WTC11 (cell line): Measurements from ENCODE around the gene LDAH. TPM values are rescaled to one million over a fixed set of nuclear protein-coding genes. Genes with fewer than 3 reads are reported as not detected.

ENCODE experiments used
- ATAC-seq: fragments of 200-7000 bp; cut with Tn5 transposase; 2 replicates; pipeline ENCODE4 v1.10.0; 2021; ENCODE audit warnings: mild to moderate bottlenecking, moderate library complexity
- CTCF ChIA-PET: fragments of 300-600 bp; sonication (Branson Sonifier 250); formaldehyde crosslinking; loops from one replicate; lab custom pipeline; 2021; ENCODE audit warnings: antibody characterized with exemption; lab: Charles Lee
- POLR2A ChIA-PET: fragments of 350-600 bp; sonication (Branson Sonifier 250); formaldehyde crosslinking; loops from one replicate; lab custom pipeline; 2021; ENCODE audit warnings: antibody characterized with exemption; lab: Charles Lee
- DNase-seq: peaks from one replicate; pipeline ENCODE4 v3.0.0; 2021; ENCODE audit warnings: low spot score
- H3K27ac Mint-ChIP-seq: 2 replicates; pipeline ENCODE4 v1.8.0; 2021; ENCODE audit warnings: mixed read lengths
- H3K27me3 Mint-ChIP-seq: 2 replicates; pipeline ENCODE4 v1.8.0; 2021; ENCODE audit warnings: low read depth, mild to moderate bottlenecking, moderate library complexity, mixed read lengths
- H3K36me3 Mint-ChIP-seq: 2 replicates; pipeline ENCODE4 v1.8.0; 2021; ENCODE audit warnings: mixed read lengths
- H3K4me1 Mint-ChIP-seq: 2 replicates; pipeline ENCODE4 v1.8.0; 2022; ENCODE audit warnings: mixed read lengths
- H3K4me3 Mint-ChIP-seq: 2 replicates; pipeline ENCODE4 v1.8.0; 2021; ENCODE audit warnings: mild to moderate bottlenecking, moderate library complexity, mixed read lengths
- H3K9me3 Mint-ChIP-seq: 2 replicates; pipeline ENCODE4 v1.8.0; 2021; ENCODE audit warnings: mixed read lengths
- FOXK1 ChIP-seq: sonication (generic); formaldehyde crosslinking; IDR thresholded peaks from 2 replicates; pipeline ENCODE4 v1.8.0; 2022; ENCODE audit warnings: mild to moderate bottlenecking, moderate library complexity, missing genetic modification reagents
- MXD4 ChIP-seq: fragments of 250-450 bp; sonication (Bioruptor Pico); IDR thresholded peaks from 2 replicates; pipeline ENCODE4 v1.8.0; 2021; ENCODE audit warnings: mild to moderate bottlenecking, moderate library complexity, borderline replicate concordance
- MYBL2 ChIP-seq: sonication (generic); formaldehyde crosslinking; IDR thresholded peaks from 2 replicates; pipeline ENCODE4 v1.8.1; 2023; ENCODE audit warnings: mild to moderate bottlenecking, moderate library complexity, missing genetic modification reagents
- NFATC4 ChIP-seq: fragments of 250-450 bp; sonication (Bioruptor Pico); IDR thresholded peaks from 2 replicates; pipeline ENCODE4 v1.9.0; 2021; ENCODE audit warnings: mild to moderate bottlenecking
- NR1H2 ChIP-seq: sonication (generic); formaldehyde crosslinking; IDR thresholded peaks from 2 replicates; pipeline ENCODE4 v1.9.0; 2021; ENCODE audit warnings: mild to moderate bottlenecking, moderate library complexity, missing genetic modification reagents
- NR2C2 ChIP-seq: sonication (generic); formaldehyde crosslinking; IDR thresholded peaks from 2 replicates; pipeline ENCODE4 v1.8.0; 2022; ENCODE audit warnings: mild to moderate bottlenecking, missing genetic modification reagents
- NR3C1 ChIP-seq: sonication (generic); formaldehyde crosslinking; conservative IDR thresholded peaks from 2 replicates; pipeline ENCODE4 v1.8.1; 2023; ENCODE audit warnings: low read depth, mild to moderate bottlenecking, missing genetic modification reagents
- RELA ChIP-seq: sonication (generic); formaldehyde crosslinking; IDR thresholded peaks from 2 replicates; pipeline ENCODE4 v1.8.1; 2022; ENCODE audit warnings: missing genetic modification reagents, mild to moderate bottlenecking, borderline replicate concordance
- SMAD3 ChIP-seq: sonication (generic); formaldehyde crosslinking; IDR thresholded peaks from 2 replicates; pipeline ENCODE4 v1.8.0; 2022; ENCODE audit warnings: missing genetic modification reagents, mild to moderate bottlenecking, borderline replicate concordance
- TCF7 ChIP-seq: sonication (generic); formaldehyde crosslinking; IDR thresholded peaks from 2 replicates; pipeline ENCODE4 v1.8.0; 2022; ENCODE audit warnings: mild to moderate bottlenecking, low read depth, missing genetic modification reagents, moderate library complexity
- total RNA-seq: library from RNA; stranded (reverse); gene quantifications from 3 replicates; pipeline ENCODE4 v1.2.3, GENCODE V29; 2021
- TF ChIP-seq, protein P1 (sequence below): fragments of 250-450 bp; sonication (Bioruptor Pico); IDR thresholded peaks from 2 replicates; pipeline ENCODE4 v1.9.0; 2021; ENCODE audit warnings: mild to moderate bottlenecking
- TF ChIP-seq, protein P2 (sequence below): fragments of 250-450 bp; sonication (Bioruptor Pico); IDR thresholded peaks from 2 replicates; pipeline ENCODE4 v2.1.2; 2022; ENCODE audit warnings: mild to moderate bottlenecking, moderate library complexity
- TF ChIP-seq, protein P3 (sequence below): sonication (generic); formaldehyde crosslinking; IDR thresholded peaks from 2 replicates; pipeline ENCODE4 v1.8.1; 2023; ENCODE audit warnings: mild to moderate bottlenecking, missing genetic modification reagents, borderline replicate concordance
- TF ChIP-seq, protein P4 (sequence below): sonication (generic); formaldehyde crosslinking; IDR thresholded peaks from 2 replicates; pipeline ENCODE4 v1.8.0; 2023; ENCODE audit warnings: missing genetic modification reagents, mild to moderate bottlenecking, borderline replicate concordance
- TF ChIP-seq, protein P5 (sequence below): sonication (generic); formaldehyde crosslinking; IDR thresholded peaks from 2 replicates; pipeline ENCODE4 v1.8.0; 2022; ENCODE audit warnings: mild to moderate bottlenecking, missing genetic modification reagents
- TF ChIP-seq, protein P6 (sequence below): sonication (generic); formaldehyde crosslinking; conservative IDR thresholded peaks from 2 replicates; pipeline ENCODE4 v1.8.1; 2022; ENCODE audit warnings: mild to moderate bottlenecking, missing genetic modification reagents
- TF ChIP-seq, protein P7 (sequence below): sonication (generic); formaldehyde crosslinking; IDR thresholded peaks from 2 replicates; pipeline ENCODE4 v1.8.1; 2022; ENCODE audit warnings: low read depth, missing genetic modification reagents, borderline replicate concordance
- TF ChIP-seq, protein P8 (sequence below): fragments of 250-450 bp; sonication (Bioruptor Pico); conservative IDR thresholded peaks from 2 replicates; pipeline ENCODE4 v1.9.0; 2021; ENCODE audit warnings: mild to moderate bottlenecking

LDAH gene
- total RNA-seq, 1 experiment from 2014 or later: 20.5 TPM

DNA sequence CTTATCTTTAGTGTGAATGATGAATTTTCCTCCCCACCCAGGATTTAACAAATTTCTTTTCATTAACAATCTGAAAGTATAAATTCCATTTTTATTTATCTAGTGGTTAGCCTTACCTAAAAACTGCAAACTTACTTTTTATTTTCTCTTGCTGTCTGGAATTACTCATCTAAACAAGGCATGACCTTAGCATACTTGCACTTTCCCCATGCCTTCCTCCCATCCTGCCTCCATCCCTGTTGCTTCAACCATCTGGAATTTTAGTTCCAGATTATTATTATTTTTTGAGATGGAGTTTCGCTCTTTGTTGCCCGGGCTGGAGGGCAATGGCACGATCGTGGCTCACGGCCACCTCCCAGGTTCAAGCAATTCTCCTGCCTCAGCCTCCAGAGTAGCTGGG is 120.3 kb downstream of the LDAH start:
- POLR2A ChIA-PET: no interaction called here
- Mint-ChIP-seq H3K27me3 (no peaks in the 10 kb centered on the region), H3K4me1 (peaks cover 4% of the 10 kb centered on the region), H3K27ac (no peak overlapping the region), H3K36me3 (no peaks in the 10 kb centered on the region)
- DNase-seq: no peak
- TF ChIP-seq, protein P1, sequence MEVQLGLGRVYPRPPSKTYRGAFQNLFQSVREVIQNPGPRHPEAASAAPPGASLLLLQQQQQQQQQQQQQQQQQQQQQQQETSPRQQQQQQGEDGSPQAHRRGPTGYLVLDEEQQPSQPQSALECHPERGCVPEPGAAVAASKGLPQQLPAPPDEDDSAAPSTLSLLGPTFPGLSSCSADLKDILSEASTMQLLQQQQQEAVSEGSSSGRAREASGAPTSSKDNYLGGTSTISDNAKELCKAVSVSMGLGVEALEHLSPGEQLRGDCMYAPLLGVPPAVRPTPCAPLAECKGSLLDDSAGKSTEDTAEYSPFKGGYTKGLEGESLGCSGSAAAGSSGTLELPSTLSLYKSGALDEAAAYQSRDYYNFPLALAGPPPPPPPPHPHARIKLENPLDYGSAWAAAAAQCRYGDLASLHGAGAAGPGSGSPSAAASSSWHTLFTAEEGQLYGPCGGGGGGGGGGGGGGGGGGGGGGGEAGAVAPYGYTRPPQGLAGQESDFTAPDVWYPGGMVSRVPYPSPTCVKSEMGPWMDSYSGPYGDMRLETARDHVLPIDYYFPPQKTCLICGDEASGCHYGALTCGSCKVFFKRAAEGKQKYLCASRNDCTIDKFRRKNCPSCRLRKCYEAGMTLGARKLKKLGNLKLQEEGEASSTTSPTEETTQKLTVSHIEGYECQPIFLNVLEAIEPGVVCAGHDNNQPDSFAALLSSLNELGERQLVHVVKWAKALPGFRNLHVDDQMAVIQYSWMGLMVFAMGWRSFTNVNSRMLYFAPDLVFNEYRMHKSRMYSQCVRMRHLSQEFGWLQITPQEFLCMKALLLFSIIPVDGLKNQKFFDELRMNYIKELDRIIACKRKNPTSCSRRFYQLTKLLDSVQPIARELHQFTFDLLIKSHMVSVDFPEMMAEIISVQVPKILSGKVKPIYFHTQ (CRISPR knock-in tag): no peak
- TF ChIP-seq RELA (no peak), MYBL2 (CRISPR knock-in tag) (no peak), FOXK1 (CRISPR knock-in tag) (no peak), TCF7 (CRISPR knock-in tag) (no peak), MXD4 (CRISPR knock-in tag) (no peak), SMAD3 (CRISPR knock-in tag) (no peak), NFATC4 (no peak), NR3C1 (CRISPR knock-in tag) (no peak), NR1H2 (no peak), NR2C2 (CRISPR knock-in tag) (no peak)
- TF ChIP-seq, protein P2, sequence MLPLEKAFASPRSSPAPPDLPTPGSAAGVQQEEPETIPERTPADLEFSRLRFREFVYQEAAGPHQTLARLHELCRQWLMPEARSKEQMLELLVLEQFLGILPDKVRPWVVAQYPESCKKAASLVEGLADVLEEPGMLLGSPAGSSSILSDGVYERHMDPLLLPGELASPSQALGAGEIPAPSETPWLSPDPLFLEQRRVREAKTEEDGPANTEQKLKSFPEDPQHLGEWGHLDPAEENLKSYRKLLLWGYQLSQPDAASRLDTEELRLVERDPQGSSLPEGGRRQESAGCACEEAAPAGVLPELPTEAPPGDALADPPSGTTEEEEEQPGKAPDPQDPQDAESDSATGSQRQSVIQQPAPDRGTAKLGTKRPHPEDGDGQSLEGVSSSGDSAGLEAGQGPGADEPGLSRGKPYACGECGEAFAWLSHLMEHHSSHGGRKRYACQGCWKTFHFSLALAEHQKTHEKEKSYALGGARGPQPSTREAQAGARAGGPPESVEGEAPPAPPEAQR: no peak
- TF ChIP-seq, protein P3, sequence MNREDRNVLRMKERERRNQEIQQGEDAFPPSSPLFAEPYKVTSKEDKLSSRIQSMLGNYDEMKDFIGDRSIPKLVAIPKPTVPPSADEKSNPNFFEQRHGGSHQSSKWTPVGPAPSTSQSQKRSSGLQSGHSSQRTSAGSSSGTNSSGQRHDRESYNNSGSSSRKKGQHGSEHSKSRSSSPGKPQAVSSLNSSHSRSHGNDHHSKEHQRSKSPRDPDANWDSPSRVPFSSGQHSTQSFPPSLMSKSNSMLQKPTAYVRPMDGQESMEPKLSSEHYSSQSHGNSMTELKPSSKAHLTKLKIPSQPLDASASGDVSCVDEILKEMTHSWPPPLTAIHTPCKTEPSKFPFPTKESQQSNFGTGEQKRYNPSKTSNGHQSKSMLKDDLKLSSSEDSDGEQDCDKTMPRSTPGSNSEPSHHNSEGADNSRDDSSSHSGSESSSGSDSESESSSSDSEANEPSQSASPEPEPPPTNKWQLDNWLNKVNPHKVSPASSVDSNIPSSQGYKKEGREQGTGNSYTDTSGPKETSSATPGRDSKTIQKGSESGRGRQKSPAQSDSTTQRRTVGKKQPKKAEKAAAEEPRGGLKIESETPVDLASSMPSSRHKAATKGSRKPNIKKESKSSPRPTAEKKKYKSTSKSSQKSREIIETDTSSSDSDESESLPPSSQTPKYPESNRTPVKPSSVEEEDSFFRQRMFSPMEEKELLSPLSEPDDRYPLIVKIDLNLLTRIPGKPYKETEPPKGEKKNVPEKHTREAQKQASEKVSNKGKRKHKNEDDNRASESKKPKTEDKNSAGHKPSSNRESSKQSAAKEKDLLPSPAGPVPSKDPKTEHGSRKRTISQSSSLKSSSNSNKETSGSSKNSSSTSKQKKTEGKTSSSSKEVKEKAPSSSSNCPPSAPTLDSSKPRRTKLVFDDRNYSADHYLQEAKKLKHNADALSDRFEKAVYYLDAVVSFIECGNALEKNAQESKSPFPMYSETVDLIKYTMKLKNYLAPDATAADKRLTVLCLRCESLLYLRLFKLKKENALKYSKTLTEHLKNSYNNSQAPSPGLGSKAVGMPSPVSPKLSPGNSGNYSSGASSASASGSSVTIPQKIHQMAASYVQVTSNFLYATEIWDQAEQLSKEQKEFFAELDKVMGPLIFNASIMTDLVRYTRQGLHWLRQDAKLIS (CRISPR knock-in tag): no peak
- TF ChIP-seq, protein P4, sequence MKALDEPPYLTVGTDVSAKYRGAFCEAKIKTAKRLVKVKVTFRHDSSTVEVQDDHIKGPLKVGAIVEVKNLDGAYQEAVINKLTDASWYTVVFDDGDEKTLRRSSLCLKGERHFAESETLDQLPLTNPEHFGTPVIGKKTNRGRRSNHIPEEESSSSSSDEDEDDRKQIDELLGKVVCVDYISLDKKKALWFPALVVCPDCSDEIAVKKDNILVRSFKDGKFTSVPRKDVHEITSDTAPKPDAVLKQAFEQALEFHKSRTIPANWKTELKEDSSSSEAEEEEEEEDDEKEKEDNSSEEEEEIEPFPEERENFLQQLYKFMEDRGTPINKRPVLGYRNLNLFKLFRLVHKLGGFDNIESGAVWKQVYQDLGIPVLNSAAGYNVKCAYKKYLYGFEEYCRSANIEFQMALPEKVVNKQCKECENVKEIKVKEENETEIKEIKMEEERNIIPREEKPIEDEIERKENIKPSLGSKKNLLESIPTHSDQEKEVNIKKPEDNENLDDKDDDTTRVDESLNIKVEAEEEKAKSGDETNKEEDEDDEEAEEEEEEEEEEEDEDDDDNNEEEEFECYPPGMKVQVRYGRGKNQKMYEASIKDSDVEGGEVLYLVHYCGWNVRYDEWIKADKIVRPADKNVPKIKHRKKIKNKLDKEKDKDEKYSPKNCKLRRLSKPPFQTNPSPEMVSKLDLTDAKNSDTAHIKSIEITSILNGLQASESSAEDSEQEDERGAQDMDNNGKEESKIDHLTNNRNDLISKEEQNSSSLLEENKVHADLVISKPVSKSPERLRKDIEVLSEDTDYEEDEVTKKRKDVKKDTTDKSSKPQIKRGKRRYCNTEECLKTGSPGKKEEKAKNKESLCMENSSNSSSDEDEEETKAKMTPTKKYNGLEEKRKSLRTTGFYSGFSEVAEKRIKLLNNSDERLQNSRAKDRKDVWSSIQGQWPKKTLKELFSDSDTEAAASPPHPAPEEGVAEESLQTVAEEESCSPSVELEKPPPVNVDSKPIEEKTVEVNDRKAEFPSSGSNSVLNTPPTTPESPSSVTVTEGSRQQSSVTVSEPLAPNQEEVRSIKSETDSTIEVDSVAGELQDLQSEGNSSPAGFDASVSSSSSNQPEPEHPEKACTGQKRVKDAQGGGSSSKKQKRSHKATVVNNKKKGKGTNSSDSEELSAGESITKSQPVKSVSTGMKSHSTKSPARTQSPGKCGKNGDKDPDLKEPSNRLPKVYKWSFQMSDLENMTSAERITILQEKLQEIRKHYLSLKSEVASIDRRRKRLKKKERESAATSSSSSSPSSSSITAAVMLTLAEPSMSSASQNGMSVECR: no peak
- TF ChIP-seq, protein P5, sequence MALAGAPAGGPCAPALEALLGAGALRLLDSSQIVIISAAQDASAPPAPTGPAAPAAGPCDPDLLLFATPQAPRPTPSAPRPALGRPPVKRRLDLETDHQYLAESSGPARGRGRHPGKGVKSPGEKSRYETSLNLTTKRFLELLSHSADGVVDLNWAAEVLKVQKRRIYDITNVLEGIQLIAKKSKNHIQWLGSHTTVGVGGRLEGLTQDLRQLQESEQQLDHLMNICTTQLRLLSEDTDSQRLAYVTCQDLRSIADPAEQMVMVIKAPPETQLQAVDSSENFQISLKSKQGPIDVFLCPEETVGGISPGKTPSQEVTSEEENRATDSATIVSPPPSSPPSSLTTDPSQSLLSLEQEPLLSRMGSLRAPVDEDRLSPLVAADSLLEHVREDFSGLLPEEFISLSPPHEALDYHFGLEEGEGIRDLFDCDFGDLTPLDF: no peak
- TF ChIP-seq, protein P6, sequence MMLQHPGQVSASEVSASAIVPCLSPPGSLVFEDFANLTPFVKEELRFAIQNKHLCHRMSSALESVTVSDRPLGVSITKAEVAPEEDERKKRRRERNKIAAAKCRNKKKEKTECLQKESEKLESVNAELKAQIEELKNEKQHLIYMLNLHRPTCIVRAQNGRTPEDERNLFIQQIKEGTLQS (CRISPR knock-in tag): no peak
- TF ChIP-seq, protein P7, sequence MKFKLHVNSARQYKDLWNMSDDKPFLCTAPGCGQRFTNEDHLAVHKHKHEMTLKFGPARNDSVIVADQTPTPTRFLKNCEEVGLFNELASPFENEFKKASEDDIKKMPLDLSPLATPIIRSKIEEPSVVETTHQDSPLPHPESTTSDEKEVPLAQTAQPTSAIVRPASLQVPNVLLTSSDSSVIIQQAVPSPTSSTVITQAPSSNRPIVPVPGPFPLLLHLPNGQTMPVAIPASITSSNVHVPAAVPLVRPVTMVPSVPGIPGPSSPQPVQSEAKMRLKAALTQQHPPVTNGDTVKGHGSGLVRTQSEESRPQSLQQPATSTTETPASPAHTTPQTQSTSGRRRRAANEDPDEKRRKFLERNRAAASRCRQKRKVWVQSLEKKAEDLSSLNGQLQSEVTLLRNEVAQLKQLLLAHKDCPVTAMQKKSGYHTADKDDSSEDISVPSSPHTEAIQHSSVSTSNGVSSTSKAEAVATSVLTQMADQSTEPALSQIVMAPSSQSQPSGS (CRISPR knock-in tag): no peak
- TF ChIP-seq, protein P8, sequence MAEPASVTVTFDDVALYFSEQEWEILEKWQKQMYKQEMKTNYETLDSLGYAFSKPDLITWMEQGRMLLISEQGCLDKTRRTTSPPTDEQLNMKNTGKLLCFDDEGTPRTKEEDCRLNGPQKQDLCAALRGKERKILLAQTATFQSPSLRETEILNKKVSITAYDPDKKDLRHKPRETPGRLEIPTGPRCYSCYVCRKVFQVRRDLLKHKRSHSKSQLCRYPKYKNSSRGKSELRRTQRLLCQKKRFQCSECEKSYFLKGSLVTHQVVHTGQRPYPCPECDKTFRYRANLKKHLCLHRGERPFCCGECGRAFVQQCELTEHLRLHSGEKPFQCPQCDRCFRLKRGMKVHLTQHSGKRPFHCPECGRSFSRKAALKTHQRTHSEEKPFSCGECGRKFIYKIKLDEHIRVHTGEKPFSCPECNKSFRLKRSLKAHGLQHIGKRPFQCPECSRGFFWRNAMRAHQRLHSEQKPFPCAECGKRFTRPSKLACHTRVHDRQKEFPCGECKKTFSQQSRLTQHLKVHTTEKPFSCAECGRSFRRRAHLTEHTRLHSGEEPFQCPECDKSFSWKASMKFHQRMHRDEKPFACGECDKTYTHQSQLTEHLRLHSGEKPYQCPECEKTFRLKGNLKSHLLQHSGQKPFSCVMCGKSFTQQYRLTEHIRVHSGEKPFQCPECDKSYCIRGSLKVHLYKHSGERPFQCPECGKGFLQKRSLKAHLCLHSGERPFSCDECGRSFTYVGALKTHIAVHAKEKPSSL (CRISPR knock-in tag): no peak
- TF ChIP-seq, all 79 proteins: peak for 0
- CTCF ChIA-PET: no interaction called here
- Mint-ChIP-seq H3K4me3 (no peak overlapping the region), H3K9me3 (no peaks in the 10 kb centered on the region)
- no peak for ATAC-seq
